ENCODE data around the gene ANKLE2.
"Not testable (repeated sequence)": the region's sequence is repeated elsewhere in the genome, so short reads cannot be mapped to it uniquely, and the experiment has no call there.

Gene ANKLE2

DNA sequence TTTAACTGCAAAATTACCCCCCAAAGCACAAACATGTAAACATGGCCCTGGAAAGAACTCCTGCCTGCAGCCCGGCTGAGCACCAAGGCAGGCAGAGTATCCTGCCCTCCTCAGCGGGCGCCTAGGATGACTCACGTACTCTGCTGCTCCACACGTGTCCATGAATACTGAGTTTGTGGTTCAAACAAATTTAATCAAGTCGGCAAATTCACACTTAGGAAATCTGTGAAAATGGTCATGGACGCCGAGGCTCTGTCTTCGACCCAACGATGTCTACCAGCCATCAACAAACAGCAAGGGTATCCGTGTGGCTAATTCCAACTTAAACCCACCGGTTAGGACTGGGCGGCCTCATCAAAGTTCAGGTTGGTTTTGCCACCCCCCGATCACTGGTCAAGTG, 41.5 kb upstream of the ANKLE2 start:
- no peak for DNase-seq (ENCODE audit: low read depth, low spot score)
- H3K4me3 ChIP-seq (ENCODE audit: low read depth, low read length) = no peak overlapping the region
- TF ChIP-seq, protein P1, sequence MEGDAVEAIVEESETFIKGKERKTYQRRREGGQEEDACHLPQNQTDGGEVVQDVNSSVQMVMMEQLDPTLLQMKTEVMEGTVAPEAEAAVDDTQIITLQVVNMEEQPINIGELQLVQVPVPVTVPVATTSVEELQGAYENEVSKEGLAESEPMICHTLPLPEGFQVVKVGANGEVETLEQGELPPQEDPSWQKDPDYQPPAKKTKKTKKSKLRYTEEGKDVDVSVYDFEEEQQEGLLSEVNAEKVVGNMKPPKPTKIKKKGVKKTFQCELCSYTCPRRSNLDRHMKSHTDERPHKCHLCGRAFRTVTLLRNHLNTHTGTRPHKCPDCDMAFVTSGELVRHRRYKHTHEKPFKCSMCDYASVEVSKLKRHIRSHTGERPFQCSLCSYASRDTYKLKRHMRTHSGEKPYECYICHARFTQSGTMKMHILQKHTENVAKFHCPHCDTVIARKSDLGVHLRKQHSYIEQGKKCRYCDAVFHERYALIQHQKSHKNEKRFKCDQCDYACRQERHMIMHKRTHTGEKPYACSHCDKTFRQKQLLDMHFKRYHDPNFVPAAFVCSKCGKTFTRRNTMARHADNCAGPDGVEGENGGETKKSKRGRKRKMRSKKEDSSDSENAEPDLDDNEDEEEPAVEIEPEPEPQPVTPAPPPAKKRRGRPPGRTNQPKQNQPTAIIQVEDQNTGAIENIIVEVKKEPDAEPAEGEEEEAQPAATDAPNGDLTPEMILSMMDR (IDR thresholded peaks at IDR 0.05; ENCODE audit: low read depth, low read length) = no peak
- in situ Hi-C loops (cut with HindIII; ENCODE audit: low sequenced_read_pairs) = no loop called here

DNA sequence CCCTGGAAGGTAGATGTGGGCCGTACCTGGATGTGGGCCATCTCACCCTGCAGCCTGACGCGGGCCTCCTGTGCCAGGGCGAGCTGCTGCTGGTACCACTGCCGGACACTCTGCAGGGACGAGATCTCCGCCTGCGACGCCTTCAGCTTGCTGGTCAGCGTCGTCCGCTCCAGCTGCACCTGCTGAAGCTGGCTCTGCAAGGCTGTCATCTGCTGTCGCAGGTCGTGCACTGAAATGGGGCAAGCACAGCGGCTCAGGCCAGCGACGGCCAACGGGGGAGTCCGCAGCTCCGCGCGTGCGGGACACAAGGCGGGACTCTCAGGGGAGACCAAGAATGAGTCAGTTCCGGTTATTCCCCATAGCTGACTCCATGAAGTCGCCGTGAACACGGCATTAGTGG, 40.1 kb upstream of the ANKLE2 start:
- no peak overlapping the region for H3K4me3 ChIP-seq (ENCODE audit: low read depth, low read length)
- in situ Hi-C loops (cut with HindIII; ENCODE audit: low sequenced_read_pairs) = no loop called here
- no peak for DNase-seq (ENCODE audit: low read depth, low spot score)
- TF ChIP-seq, protein P1 (IDR thresholded peaks at IDR 0.05; ENCODE audit: low read depth, low read length) = no peak

DNA sequence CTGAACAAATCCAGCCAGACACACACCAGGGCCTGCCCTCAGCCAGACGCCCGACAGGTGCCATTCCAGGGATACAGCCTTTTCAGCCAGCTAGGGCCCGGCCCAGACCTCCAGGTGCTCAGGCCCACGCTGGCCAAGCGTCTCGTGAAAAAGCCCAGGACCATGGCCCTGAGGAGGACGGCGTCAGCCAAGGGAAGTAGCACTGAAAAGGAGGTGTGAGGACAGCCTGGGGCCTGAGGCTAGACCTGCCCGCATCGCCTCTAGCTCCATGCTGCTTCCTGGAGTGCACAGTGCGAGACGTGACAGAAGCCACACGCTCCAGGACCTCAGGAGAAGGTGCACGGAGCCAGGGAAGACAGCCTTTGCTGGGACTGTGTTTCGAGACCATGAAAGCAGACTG, 37.2 kb upstream of the ANKLE2 start:
- in situ Hi-C loops (cut with HindIII; ENCODE audit: low sequenced_read_pairs) = no loop called here
- H3K4me3 ChIP-seq (ENCODE audit: low read depth, low read length) = no peak overlapping the region
- DNase-seq (ENCODE audit: low read depth, low spot score) = no peak
- TF ChIP-seq, protein P1 (IDR thresholded peaks at IDR 0.05; ENCODE audit: low read depth, low read length) = no peak

DNA sequence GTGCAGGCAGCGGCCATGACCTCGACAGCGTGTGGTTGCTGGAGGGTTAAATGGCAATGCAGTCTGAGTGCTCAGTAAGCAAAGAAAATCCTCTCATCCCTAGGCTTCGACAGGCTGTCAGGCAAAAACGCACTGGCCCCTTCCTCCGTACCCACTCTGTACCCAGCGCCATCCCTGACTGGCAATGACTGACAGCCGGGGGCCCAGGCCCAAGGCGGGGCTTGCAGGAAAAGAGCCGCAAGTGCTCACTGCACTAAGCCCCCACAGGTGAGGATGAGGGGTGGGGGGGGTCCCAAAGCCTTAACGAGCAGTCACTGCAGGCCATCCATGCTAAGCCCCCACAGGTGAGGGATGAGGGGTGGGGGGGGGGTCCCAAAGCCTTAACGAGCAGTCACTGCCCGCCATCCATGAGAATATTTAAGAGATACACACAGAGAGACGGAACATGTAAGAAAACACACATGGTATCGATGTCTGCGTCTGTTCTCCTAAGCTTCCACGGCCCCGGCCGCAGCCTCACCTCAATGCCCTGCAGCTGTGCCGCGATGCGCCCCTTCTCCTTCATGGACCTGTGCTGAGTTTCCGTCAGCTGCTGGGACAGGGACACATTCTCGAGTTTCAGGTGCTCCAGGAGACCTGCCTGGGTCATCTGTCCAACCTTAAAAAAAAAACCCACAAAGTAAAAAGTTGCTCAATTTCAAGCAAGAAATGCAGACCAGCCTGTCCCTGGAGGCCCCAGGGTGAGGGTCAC, 36.4 kb upstream of the ANKLE2 start:
- TF ChIP-seq, protein P1 (IDR thresholded peaks at IDR 0.05; ENCODE audit: low read depth, low read length) = no peak
- in situ Hi-C loops (cut with HindIII; ENCODE audit: low sequenced_read_pairs) = no loop called here
- no peak overlapping the region for H3K4me3 ChIP-seq (ENCODE audit: low read depth, low read length)
- DNase-seq (ENCODE audit: low read depth, low spot score) = no peak

DNA sequence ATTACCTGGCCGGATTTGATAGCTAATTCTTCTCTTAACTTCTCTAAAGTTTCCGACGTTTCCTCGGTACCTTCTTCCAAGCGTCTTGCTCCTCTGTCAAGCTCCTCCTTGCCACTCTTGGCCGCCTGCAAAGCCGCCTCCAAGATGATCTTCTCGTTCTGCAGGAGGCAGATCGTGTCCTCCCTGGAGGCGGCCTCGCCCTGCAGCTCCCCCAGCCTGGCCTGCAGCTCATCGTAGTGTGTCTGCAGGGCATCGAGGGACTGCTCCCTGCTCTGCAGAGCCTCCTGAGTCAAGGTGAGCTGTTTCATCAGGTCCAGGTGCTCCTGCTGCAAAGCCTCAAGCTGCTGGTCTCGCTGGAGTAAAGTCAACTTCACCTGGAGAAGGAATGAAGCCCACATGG, 34.2 kb upstream of the ANKLE2 start:
- TF ChIP-seq, protein P1 (IDR thresholded peaks at IDR 0.05; ENCODE audit: low read depth, low read length) = no peak
- in situ Hi-C loops (cut with HindIII; ENCODE audit: low sequenced_read_pairs) = no loop called here
- DNase-seq (ENCODE audit: low read depth, low spot score) = no peak
- no peak overlapping the region for H3K4me3 ChIP-seq (ENCODE audit: low read depth, low read length)

DNA sequence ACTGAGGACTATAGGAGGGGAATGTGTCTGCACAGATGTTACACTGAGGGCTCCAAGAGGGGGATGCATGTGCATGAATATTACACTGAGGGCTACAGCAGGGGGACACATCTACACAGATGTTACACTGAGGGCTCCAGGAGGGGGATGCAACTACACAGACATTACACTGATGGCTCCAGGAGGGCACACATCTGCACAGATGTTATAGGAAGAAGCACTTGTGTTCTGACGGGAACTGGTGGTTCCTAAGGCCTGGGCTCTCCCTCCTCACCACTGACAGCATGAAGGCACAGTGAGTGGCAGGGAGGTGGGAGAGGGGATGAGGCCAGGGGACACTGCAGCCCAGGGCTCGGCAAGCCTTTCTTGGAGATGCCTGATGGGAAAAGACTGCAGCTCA, 30.3 kb upstream of the ANKLE2 start:
- H3K4me3 ChIP-seq (ENCODE audit: low read depth, low read length); in situ Hi-C loops (cut with HindIII; ENCODE audit: low sequenced_read_pairs): not testable (repeated sequence)

DNA sequence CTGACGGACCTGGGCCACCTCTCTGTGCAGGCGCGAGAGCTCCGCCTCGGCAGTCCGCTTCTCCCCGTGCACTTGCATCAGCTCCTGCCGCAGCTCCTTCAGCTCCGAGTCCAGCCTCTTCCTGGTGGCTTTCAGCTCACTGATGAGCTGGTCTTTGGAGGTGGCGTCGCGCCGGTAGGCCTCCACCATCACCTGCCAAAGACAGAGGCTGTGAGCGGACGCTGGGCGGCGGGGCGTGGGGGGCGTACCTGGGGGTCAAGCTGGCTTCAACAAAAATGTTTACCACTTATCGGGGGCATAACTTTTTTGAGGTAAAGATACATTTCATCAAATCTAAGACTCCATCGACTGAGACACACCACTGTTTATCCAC, 27.5 kb upstream of the ANKLE2 start:
- TF ChIP-seq, protein P1 (IDR thresholded peaks at IDR 0.05; ENCODE audit: low read depth, low read length) = no peak
- no peak overlapping the region for H3K4me3 ChIP-seq (ENCODE audit: low read depth, low read length)
- in situ Hi-C loops (cut with HindIII; ENCODE audit: low sequenced_read_pairs) = no loop called here
- no peak for DNase-seq (ENCODE audit: low read depth, low spot score)

More for the DNA sequence above, 30.3 kb upstream of the ANKLE2 start:
- not testable (repeated sequence) for DNase-seq (ENCODE audit: low read depth, low spot score)

Measured in astrocyte of the spinal cord (primary cell).